Activated CD4-positive, alpha-beta memory T cell treated with anti-CD3 and anti-CD28 coated beads, Interleukin-2, amount 10 ng/mL, durations not matched to agents 7 days and 5 days (primary cell): ENCODE measurements around the gene DIS3L2. TPM values are rescaled to one million over a fixed set of nuclear protein-coding genes. Genes with fewer than 3 reads are reported as not detected.
"Not testable (repeated sequence)": the region's sequence is repeated elsewhere in the genome, so short reads cannot be mapped to it uniquely, and the experiment has no call there.

Experiments used
- CTCF ChIA-PET: fragments of 350-600 bp; sonication (Branson Sonifier 250); formaldehyde crosslinking; loops from one replicate; lab custom pipeline; 2021; ENCODE audit warnings: antibody characterized with exemption, inconsistent platforms; lab: Charles Lee
- POLR2A ChIA-PET: fragments of 350-600 bp; sonication (Branson Sonifier 250); formaldehyde crosslinking; loops from one replicate; lab custom pipeline; 2021; ENCODE audit warnings: antibody characterized with exemption; lab: Charles Lee
- DNase-seq: peaks from one replicate; pipeline ENCODE4 v3.0.0-alpha.2; 2020
- H3K27ac Mint-ChIP-seq: one replicate; pipeline ENCODE4 v1.8.0; 2021; ENCODE audit warnings: mild to moderate bottlenecking, mixed read lengths
- H3K27me3 Mint-ChIP-seq: one replicate; pipeline ENCODE4 v1.8.0; 2021; ENCODE audit warnings: mixed read lengths
- H3K36me3 Mint-ChIP-seq: one replicate; pipeline ENCODE4 v1.8.0; 2021; ENCODE audit warnings: low read depth, mixed read lengths
- H3K4me1 Mint-ChIP-seq: one replicate; pipeline ENCODE4 v1.8.0; 2021; ENCODE audit warnings: mixed read lengths
- H3K4me3 Mint-ChIP-seq: one replicate; pipeline ENCODE4 v1.8.0; 2021; ENCODE audit warnings: mild to moderate bottlenecking, mixed read lengths
- H3K9me3 Mint-ChIP-seq: one replicate; pipeline ENCODE4 v1.8.0; 2021; ENCODE audit warnings: mixed read lengths
- total RNA-seq, 2 experiments: library from RNA; stranded (reverse); gene quantifications; one replicate each; pipeline ENCODE4 v1.2.3, GENCODE V29; 2021

DIS3L2 gene
- total RNA-seq, 2 experiments from 2014 or later = 25.8 to 30.6 TPM

DNA sequence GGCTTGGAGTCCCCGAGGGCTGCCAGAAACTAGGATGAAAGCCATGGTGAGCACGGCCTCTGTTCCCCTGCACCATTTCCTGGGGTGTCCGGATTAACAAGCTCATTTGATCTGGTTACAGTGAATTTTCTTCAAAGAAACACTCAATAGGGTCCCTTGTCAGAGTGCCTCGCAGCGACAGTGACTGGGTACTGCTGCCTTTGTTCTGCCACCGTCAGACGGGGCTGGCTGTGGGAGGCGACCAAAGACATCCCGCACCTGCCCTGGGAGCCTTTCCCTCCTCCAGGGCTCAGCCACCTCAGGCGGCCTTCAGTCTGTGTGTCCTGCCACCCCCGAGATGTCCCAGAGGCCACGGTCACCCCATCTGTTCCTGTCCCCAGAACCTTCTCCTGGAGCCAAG lies 408.5 kb downstream of the DIS3L2 start:
- H3K36me3 Mint-ChIP-seq, POLR2A ChIA-PET, H3K27ac Mint-ChIP-seq, H3K4me3 Mint-ChIP-seq, DNase-seq, H3K9me3 Mint-ChIP-seq, H3K27me3 Mint-ChIP-seq, CTCF ChIA-PET, H3K4me1 Mint-ChIP-seq: not testable (repeated sequence)

DNA sequence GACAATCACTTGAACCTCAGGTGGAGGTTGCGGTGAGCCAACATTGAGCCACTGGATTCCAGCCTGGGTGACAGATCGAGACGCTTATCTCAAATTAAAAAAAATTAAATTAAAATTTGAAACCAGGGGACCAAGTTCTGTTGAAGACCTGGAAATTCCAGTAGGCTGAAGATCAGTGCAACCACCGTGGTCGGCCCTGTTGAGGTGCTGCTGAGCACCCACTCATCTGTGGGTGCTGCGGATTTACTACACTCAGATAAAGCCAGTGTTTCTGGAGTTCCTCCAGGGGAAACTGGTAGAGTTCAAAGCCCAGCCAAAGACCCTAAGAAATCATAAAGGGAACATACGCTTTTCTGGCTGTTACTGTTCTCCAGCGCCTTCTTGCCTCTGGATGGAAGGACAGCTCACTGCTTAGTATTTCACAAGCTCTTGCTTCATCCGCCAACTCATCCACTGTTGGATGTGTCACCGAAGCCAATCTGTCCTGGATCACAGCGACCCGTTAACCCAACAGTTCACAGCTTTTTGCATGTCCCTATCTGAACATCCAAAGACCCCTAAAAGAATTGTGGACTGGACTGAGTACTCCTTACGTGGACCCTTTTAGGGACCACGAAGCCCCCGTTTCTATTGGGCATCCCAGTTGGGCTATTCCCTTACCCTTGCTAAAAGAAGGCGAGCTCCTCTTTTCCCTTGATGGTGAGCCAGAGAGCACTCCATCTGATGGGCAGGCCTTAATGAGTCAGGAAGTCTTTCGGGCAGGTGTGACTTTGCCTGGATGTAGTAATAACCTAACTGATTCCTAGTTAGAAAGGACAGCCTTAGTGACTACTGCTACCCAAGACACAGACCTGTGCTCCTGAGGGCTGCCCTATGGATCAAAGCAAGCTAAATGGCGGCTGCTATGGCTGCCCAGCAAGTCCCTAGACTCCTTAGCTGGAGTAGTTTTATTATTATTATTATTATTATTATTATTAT lies 411.0 kb downstream of the DIS3L2 start:
- no peaks in the 10 kb centered on the region for H3K9me3 Mint-ChIP-seq
- no peaks in the 10 kb centered on the region for H3K36me3 Mint-ChIP-seq
- no peaks in the 10 kb centered on the region for H3K4me1 Mint-ChIP-seq
- H3K27ac Mint-ChIP-seq = no peak overlapping the region
- H3K4me3 Mint-ChIP-seq = no peak overlapping the region
- no peak for DNase-seq
- POLR2A ChIA-PET = no interaction called here
- no peaks in the 10 kb centered on the region for H3K27me3 Mint-ChIP-seq
- CTCF ChIA-PET = no interaction called here

DNA sequence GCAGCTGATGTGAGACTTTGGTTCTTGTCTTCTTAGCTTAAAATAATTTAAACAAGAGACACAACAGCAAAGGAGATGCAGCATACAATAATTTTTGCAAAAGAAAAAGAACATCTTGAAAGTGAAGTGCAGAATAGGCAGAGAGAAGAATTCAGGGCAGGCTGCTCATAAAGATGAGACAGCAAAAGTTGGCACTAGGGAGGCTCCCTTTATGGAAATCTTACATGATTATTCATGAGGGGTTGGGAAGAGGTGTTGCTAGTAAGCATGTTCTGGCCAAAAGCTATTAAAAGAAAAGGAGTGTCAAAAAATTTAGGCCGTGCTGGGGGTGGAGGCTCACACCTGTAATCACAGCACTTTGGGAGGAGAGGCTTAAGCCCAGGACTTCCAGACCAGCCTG lies 412.8 kb downstream of the DIS3L2 start:
- ChIA-PET POLR2A (no interaction called here), CTCF (interaction anchor here (1.1 kb wide), 1 partner anchor 10 kb away, joined by 4 read pairs; no protein-coding TSS in a partner anchor)
- Mint-ChIP-seq H3K4me3 (no peak overlapping the region), H3K27ac (no peak overlapping the region), H3K27me3 (no peaks in the 10 kb centered on the region), H3K9me3 (no peaks in the 10 kb centered on the region), H3K36me3 (no peaks in the 10 kb centered on the region), H3K4me1 (no peaks in the 10 kb centered on the region)
- DNase-seq = no peak

DNA sequence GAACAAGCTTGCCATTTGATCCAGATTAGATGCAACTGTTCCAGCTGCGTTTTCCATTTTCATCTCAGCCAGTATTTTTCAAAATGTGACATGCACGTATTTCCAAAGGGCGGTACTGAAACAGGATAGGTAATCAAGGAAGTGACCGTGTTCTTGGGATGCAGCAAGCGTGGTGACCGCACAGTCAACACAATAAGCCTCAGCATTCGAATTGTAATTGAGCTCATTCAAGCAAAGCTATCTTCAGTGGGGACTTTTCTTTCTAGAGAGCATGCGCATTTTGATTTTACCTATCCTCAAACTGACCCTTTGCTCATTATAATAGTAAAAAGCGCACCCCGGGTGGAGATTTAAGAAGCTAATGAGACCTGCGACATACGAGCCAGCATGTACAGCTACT lies 413.7 kb downstream of the DIS3L2 start:
- ChIA-PET CTCF (interaction anchor here (0.8 to 1.1 kb wide), 2 partner anchors 11 to 69 kb away, joined by 3 to 4 read pairs; no protein-coding TSS in a partner anchor), POLR2A (no interaction called here)
- Mint-ChIP-seq H3K9me3 (no peaks in the 10 kb centered on the region), H3K27me3 (no peaks in the 10 kb centered on the region), H3K36me3 (no peaks in the 10 kb centered on the region), H3K27ac (no peak overlapping the region), H3K4me1 (no peaks in the 10 kb centered on the region), H3K4me3 (no peak overlapping the region)
- DNase-seq = no peak

DNA sequence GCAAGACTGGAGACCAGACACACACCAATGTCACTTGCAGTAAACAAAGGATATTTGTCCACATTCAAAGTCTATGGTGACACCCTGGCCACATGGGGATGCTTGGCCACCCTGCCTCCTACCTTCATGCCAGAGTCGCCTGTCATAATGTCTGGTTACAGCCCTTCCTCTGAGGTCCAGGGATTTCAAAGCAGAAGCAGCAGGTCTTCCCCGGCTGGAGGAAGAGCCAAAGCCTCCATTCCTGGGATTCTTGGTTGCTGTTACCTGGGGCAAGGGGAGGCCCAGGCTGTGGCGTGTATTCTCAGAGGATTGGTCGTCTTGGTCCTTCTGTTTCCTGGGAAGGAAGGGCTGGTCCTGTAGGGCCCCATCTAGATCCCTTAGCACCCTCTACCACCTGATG lies 414.7 kb downstream of the DIS3L2 start:
- H3K9me3 Mint-ChIP-seq = no peaks in the 10 kb centered on the region
- no peak overlapping the region for H3K4me3 Mint-ChIP-seq
- H3K4me1 Mint-ChIP-seq = no peaks in the 10 kb centered on the region
- no peaks in the 10 kb centered on the region for H3K36me3 Mint-ChIP-seq
- POLR2A ChIA-PET = no interaction called here
- CTCF ChIA-PET = no interaction called here
- no peak for DNase-seq
- no peak overlapping the region for H3K27ac Mint-ChIP-seq
- no peaks in the 10 kb centered on the region for H3K27me3 Mint-ChIP-seq

DNA sequence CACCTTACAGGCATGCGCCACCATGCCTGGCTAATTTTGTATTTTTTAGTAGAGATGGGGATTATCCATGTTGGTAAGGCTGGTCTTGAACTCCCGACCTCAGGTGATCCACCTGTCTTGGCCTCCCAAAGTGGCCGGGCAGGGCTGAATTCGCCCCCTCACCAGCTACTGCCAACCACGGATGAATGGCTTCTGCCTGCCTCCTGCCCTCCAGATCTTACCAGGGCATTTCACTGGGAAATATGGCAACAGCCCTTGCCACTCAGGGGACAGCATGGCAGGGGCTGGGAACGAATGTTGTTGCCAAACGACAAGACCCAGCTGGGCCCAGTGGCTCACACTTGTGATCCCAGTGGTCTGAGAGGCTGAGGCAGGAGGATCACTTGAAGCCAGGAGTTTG lies 415.2 kb downstream of the DIS3L2 start:
- Mint-ChIP-seq H3K27ac (no peak overlapping the region), H3K4me3 (no peak overlapping the region), H3K4me1 (no peaks in the 10 kb centered on the region), H3K36me3 (no peaks in the 10 kb centered on the region), H3K27me3 (no peaks in the 10 kb centered on the region), H3K9me3 (no peaks in the 10 kb centered on the region)
- DNase-seq = no peak
- CTCF ChIA-PET = no interaction called here
- POLR2A ChIA-PET = no interaction called here

DNA sequence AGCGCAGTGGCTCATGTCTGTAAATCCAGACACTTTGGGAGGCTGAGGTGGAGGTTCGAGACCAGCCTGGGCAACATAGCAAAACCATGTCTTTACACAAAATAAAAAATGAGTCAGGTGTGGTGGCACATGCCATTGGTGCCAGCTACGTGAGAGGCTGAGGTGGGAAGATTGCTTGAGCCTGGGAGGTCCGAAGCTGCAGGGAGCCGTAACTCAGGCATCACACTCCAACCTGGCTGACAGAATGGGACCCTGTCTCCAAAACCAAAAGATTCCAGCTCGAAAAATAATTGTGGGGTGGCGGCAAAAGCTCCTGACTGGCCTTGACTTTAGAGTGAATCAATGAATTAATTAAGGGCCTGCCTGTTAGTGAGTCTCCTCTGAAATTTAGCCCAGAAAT lies 415.8 kb downstream of the DIS3L2 start:
- Mint-ChIP-seq H3K27ac (no peak overlapping the region), H3K4me1 (no peaks in the 10 kb centered on the region), H3K9me3 (no peaks in the 10 kb centered on the region), H3K27me3 (no peaks in the 10 kb centered on the region), H3K36me3 (no peaks in the 10 kb centered on the region), H3K4me3 (no peak overlapping the region)
- ChIA-PET POLR2A (interaction anchor here (0.5 kb wide), 1 partner anchor 14 kb away, joined by 3 read pairs; no protein-coding TSS in a partner anchor), CTCF (no interaction called here)
- DNase-seq = no peak

DNA sequence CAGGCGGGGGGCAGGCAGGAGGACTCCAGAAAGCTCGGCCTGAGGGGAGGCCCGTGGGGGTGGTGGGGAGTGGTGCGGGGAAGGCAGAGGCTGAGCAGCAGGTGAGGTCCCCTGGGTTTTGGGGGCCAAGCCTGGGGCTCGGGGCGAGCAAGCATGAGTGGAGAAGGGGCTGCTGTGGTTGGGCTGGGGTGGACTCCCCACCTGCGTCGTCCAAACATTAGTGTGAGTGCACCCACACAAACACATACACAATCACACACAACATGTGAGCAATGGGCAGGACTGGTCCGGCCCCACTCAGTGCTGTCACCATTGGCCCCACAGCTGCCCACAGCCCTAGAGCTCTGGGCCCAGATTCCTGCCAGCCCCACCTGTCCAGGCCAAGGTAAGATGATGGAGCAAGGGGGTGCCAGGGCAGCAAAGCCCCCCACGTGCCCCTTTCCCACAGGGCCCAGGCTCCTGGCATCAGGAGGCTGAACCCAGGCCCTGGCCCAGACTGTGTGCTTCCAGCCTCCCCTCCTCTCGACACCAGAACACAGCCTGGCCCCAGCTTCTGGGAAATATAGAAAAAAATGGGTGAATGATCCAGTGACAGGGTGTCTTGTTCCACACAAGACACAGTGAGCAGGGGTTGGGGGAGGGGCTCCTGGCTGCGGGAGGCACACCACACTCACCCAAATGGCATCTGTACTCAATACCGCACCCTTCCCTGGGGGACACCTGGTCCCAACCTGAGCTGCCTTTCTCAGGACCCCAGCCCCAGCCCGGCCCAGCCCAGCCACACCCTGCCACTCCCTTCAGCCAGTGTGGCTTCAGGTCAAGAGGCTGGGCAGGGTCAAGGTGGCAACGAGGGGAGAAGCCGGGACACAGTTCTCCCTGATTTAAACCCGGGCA lies 416.6 kb downstream of the DIS3L2 start:
- Mint-ChIP-seq H3K4me3 (no peak overlapping the region), H3K9me3 (no peaks in the 10 kb centered on the region), H3K4me1 (no peaks in the 10 kb centered on the region), H3K27me3 (peaks cover 4% of the 10 kb centered on the region), H3K36me3 (no peaks in the 10 kb centered on the region), H3K27ac (no peak overlapping the region)
- ChIA-PET POLR2A (interaction anchor here (0.5 kb wide), 1 partner anchor 13 kb away, joined by 3 read pairs; no protein-coding TSS in a partner anchor), CTCF (no interaction called here)
- DNase-seq = no peak

DNA sequence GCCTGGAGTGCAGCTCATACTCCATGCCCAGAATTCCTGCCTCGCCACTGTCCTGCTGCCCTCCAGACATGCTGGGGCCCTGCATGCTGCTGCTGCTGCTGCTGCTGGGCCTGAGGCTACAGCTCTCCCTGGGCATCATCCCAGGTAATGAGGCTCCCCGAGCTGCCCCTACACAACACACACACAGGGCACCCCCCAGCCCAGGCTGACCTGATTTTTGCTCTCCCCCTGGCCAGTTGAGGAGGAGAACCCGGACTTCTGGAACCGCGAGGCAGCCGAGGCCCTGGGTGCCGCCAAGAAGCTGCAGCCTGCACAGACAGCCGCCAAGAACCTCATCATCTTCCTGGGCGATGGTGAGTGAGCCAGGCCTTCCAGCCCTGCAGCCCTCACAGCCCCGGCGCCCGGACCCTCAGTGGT lies 417.2 kb downstream of the DIS3L2 start, which contains the start of gene ALPP:
TSS of gene ALPP (plus strand) at position 17 of the 417 bp plus-strand sequence. CDS start at position 69, 52 bp downstream.
- CTCF ChIA-PET = not testable (repeated sequence)

DNA sequence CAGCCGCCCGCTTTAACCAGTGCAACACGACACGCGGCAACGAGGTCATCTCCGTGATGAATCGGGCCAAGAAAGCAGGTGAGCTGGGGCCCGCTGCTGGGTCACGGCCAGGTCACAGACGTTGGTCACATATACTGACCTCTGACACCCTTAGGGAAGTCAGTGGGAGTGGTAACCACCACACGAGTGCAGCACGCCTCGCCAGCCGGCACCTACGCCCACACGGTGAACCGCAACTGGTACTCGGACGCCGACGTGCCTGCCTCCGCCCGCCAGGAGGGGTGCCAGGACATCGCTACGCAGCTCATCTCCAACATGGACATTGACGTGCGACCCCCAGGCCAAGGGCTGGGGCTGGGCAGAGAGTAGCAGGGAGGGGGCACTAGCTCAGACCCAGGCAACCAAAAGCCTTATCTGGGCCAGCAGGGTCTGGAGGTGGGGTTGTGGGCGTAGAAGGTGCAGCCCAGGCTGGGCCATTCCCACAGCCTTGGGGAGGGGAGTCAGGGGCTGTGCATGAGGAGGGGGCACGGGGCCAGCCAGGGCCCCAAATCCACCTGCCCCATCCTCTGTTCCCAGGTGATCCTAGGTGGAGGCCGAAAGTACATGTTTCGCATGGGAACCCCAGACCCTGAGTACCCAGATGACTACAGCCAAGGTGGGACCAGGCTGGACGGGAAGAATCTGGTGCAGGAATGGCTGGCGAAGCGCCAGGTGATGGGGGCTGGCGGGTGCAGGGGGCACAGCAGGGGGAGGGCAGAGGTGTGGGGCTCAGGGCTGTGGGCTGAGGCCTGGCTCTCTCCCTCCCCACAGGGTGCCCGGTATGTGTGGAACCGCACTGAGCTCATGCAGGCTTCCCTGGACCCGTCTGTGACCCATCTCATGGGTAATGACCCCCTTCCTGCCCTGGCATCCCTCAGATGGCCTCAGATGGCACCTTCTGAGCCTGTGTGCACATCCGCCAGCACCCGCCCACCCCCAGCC lies 418.4 kb downstream of the DIS3L2 start:
- H3K27ac Mint-ChIP-seq, H3K9me3 Mint-ChIP-seq, CTCF ChIA-PET, H3K4me3 Mint-ChIP-seq, DNase-seq, H3K4me1 Mint-ChIP-seq, H3K36me3 Mint-ChIP-seq, POLR2A ChIA-PET: not testable (repeated sequence)
- H3K27me3 Mint-ChIP-seq = peaks cover 15% of the 10 kb centered on the region

More for the DNA sequence above, 417.2 kb downstream of the DIS3L2 start, which contains the start of gene ALPP:
- H3K27ac Mint-ChIP-seq, H3K27me3 Mint-ChIP-seq, H3K36me3 Mint-ChIP-seq, H3K4me1 Mint-ChIP-seq, DNase-seq, H3K9me3 Mint-ChIP-seq, H3K4me3 Mint-ChIP-seq, POLR2A ChIA-PET: not testable (repeated sequence)

DNA sequence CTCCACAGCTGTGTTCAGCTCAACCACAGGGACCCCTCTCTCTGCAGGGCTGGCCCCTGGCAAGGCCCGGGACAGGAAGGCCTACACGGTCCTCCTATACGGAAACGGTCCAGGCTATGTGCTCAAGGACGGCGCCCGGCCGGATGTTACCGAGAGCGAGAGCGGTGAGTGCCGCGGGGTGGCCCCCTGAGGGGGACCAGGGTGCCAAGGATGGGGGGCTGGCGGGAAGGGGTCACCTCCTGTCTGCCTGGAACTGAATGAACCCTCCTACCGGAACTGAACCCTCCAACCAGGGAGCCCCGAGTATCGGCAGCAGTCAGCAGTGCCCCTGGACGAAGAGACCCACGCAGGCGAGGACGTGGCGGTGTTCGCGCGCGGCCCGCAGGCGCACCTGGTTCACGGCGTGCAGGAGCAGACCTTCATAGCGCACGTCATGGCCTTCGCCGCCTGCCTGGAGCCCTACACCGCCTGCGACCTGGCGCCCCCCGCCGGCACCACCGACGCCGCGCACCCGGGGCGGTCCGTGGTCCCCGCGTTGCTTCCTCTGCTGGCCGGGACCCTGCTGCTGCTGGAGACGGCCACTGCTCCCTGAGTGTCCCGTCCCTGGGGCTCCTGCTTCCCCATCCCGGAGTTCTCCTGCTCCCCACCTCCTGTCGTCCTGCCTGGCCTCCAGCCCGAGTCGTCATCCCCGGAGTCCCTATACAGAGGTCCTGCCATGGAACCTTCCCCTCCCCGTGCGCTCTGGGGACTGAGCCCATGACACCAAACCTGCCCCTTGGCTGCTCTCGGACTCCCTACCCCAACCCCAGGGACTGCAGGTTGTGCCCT lies 419.9 kb downstream of the DIS3L2 start:
- H3K27ac Mint-ChIP-seq, H3K4me3 Mint-ChIP-seq, H3K9me3 Mint-ChIP-seq, H3K36me3 Mint-ChIP-seq, POLR2A ChIA-PET, H3K4me1 Mint-ChIP-seq, CTCF ChIA-PET, DNase-seq: not testable (repeated sequence)
- H3K27me3 Mint-ChIP-seq = peaks cover 30% of the 10 kb centered on the region
